Psoas muscle (tissue), 8 donors: ENCODE results near the gene PSMD1. TPM values are rescaled to one million over a fixed set of nuclear protein-coding genes. Genes with fewer than 3 reads are reported as not detected.

Experiments
- ATAC-seq, 4 donors: fragments of 200-7000 bp; cut with Tn5 transposase; one replicate each; pipeline ENCODE4 v1.9.1; 2020; ENCODE audit warnings: moderate library complexity in 3 of 4, mild to moderate bottlenecking in 2 of 4
- DNase-seq, 2 donors: peaks; one replicate each; pipeline ENCODE4 v3.0.0-alpha.2; 2020
- H3K27ac ChIP-seq: fragments of 200-600 bp; one replicate; pipeline ENCODE4 v1.8.0; 2022
- H3K27me3 ChIP-seq, 3 donors: fragments of 200-600 bp in 1 of 3; one replicate each; pipeline versions ENCODE4 v1.6.1 to v1.8.0; 2013 to 2022; ENCODE audit warnings: low read length in 2 of 3, mild to moderate bottlenecking in 2 of 3, moderate library complexity in 1 of 3; ENCODE audit not compliant: insufficient read depth in 3 of 3
- H3K36me3 ChIP-seq, 2 donors: fragments of 200-600 bp in 1 of 2; one replicate each; pipeline versions ENCODE4 v1.6.1 to v1.8.0; 2013 to 2022; ENCODE audit warnings: low read depth in 1 of 2, mild to moderate bottlenecking in 1 of 2, moderate library complexity in 1 of 2; ENCODE audit not compliant: insufficient read depth in 1 of 2
- H3K4me1 ChIP-seq: fragments of 200-600 bp; one replicate; pipeline ENCODE4 v1.8.0; 2022
- H3K4me3 ChIP-seq: fragments of 200-600 bp; one replicate; pipeline ENCODE4 v1.8.0; 2022; ENCODE audit warnings: mild to moderate bottlenecking
- H3K9me3 ChIP-seq: fragments of 200-600 bp; one replicate; pipeline ENCODE4 v1.8.0; 2022
- CTCF ChIP-seq: fragments of 200-600 bp; IDR thresholded peaks from one replicate; pipeline ENCODE4 v1.8.0; 2022; ENCODE audit warnings: antibody characterized with exemption
- WGBS, 3 donors: extraction: QIAGEN DNeasy Blood & Tissue Kit; methylation state at CpG; one replicate each; pipeline versions ENCODE4 v1.1.6 to v1.1.7; 2013; 5-methylcytosine and 5-hydroxymethylcytosine counted together
- intact Hi-C, 2 donors: fragments of 100-400 bp; cut with DNase I; formaldehyde crosslinking; loops; one replicate each; pipeline versions ENCODE4 v1.11.0 to v1.14.2; 2022
- polyA plus RNA-seq, 3 donors: library from polyadenylated mRNA; stranded (reverse); fragments of 200-250 nt; gene quantifications; one replicate each; pipeline ENCODE4 v1.2.3, GENCODE V29; 2013
- total RNA-seq, 4 donors: library from RNA; stranded (reverse); fragmentation: NEBNext Ultra II Directional in 2 of 4; extraction: Animal tissue kit (Norgen Biotek cat#: 25700) in 2 of 4; gene quantifications; one replicate each; pipeline versions ENCODE4 v1.2.1 to v1.2.4, GENCODE V29; 2021 to 2023
- donor health status: healthy with polysubstance abuse.
- donor health status: DM: no; HTN: no; CAD: no; lungs with moderate emphysema.
- donor health status: Bipolar disorder and iron deficiency.
- donor health status: healthy.
- donor health status: DM: yes; HTN: yes; CAD: no.
- donor health status: DM: no; HTN: no; CAD: no.
- donor health status: DM: no; HTN: no; CAD: no.
- donor health status: DM: yes; HTN: yes; CAD: no.

Gene PSMD1
- total and polyA plus RNA-seq, 7 donors, result 74.4 to 170 (median 152) TPM

- H3K4me1 ChIP-seq, result peaks cover 45% of the 10 kb centered on the region
- no peak overlapping the region for H3K4me3 ChIP-seq
- H3K27me3 ChIP-seq, result no peaks in the 10 kb centered on the region
- H3K27ac ChIP-seq, result no peak overlapping the region
- 92 to 93% (median 93%) methylated on average over 4 of the region's 4 CpGs for WGBS, 3 donors
- H3K36me3 ChIP-seq, result no peaks in the 10 kb centered on the region
- no peak for DNase-seq
- H3K9me3 ChIP-seq, result no peaks in the 10 kb centered on the region
- ATAC-seq, result no peak
- no peak for TF ChIP-seq CTCF
- intact Hi-C loops, result no loop called here
Measured at GRCh38 chr2:231184319-231184718, 127.7 kb downstream of the PSMD1 start.

- TF ChIP-seq CTCF, result no peak
- H3K27me3 ChIP-seq, result no peaks in the 10 kb centered on the region
- H3K4me3 ChIP-seq, result no peak overlapping the region
- 48 to 58% (median 57%) methylated on average over 11 of the region's 11 CpGs for WGBS, 3 donors
- intact Hi-C loops, result no loop called here
- no peaks in the 10 kb centered on the region for H3K36me3 ChIP-seq
- H3K9me3 ChIP-seq, result no peaks in the 10 kb centered on the region
- peaks cover 45% of the 10 kb centered on the region for H3K4me1 ChIP-seq
- DNase-seq (no peak), ATAC-seq (no peak)
- peak overlapping the region; percentile 6 for H3K27ac ChIP-seq
Measured at GRCh38 chr2:231185050-231185725, 128.5 kb downstream of the PSMD1 start.

GRCh38 chr2:231185886-231186285 is 129.2 kb downstream of the PSMD1 start:
- peaks cover 41% of the 10 kb centered on the region for H3K4me1 ChIP-seq

GRCh38 chr2:231186325-231186724 is 129.7 kb downstream of the PSMD1 start:
- Histone ChIP-seq H3K36me3 (no peaks in the 10 kb centered on the region), H3K4me3 (no peak overlapping the region), H3K4me1 (peaks cover 45% of the 10 kb centered on the region), H3K27me3 (no peaks in the 10 kb centered on the region), H3K9me3 (no peaks in the 10 kb centered on the region), H3K27ac (no peak overlapping the region)
- TF ChIP-seq CTCF, result no peak
- ATAC-seq, result no peak
- intact Hi-C loops, result no loop called here
- WGBS, 3 donors, result 88 to 99% (median 91%) methylated on average over 7 of the region's 7 CpGs
- no peak for DNase-seq

More at GRCh38 chr2:231185886-231186285, 129.2 kb downstream of the PSMD1 start:
- H3K27me3 ChIP-seq, result no peaks in the 10 kb centered on the region
- intact Hi-C loops, result no loop called here
- H3K9me3 ChIP-seq, result no peaks in the 10 kb centered on the region
- H3K4me3 ChIP-seq, result no peak overlapping the region
- peak overlapping the region; percentile 6 for H3K27ac ChIP-seq
- DNase-seq (no peak), ATAC-seq (no peak)
- 45 to 70% (median 55%) methylated on average over 4 of the region's 4 CpGs for WGBS, 3 donors
- no peaks in the 10 kb centered on the region for H3K36me3 ChIP-seq
- TF ChIP-seq CTCF, result no peak
